PC-3 (cell line): ENCODE data around the gene C1QTNF6.

Experiments
- EZH2 ChIP-seq: fragments of 300-600 bp; sonication (generic); IDR thresholded peaks from one replicate; pipeline ENCODE4 v1.6.1; 2017; ENCODE audit warnings: antibody characterized with exemption, mild to moderate bottlenecking, low read length; ENCODE audit not compliant: unreplicated experiment
- EZH2phosphoT487 ChIP-seq: fragments of 300-600 bp; sonication (generic); IDR thresholded peaks from 2 replicates; pipeline ENCODE4 v1.6.1; 2018; ENCODE audit warnings: mild to moderate bottlenecking, antibody characterized with exemption, low read length, borderline replicate concordance
- TF ChIP-seq, protein P1 (sequence below): fragments of 300-600 bp; sonication (generic); conservative IDR thresholded peaks from 2 replicates; pipeline ENCODE4 v1.5.1; 2017; ENCODE audit warnings: antibody characterized with exemption, low read depth, mild to moderate bottlenecking, low read length

DNA sequence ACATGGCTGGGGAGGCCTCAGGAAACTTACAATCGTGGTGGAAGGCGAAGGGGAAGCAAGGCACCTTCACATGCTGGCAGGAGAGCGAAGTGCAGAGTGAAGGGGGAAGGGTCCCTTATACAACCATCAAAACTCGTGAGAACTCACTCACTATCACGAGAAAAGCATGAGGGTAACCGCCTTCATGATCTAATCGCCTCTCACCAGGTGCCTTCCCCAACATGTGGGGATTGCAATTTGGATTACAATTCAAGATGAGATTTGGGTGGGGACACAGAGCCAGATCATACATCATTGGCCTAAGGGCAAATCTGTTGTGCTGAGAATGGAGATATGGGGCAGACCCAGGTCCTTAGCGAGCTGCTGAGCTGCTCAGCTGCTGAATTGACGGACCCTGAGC is 13.1 kb downstream of the C1QTNF6 start:
- TF ChIP-seq, protein P1, sequence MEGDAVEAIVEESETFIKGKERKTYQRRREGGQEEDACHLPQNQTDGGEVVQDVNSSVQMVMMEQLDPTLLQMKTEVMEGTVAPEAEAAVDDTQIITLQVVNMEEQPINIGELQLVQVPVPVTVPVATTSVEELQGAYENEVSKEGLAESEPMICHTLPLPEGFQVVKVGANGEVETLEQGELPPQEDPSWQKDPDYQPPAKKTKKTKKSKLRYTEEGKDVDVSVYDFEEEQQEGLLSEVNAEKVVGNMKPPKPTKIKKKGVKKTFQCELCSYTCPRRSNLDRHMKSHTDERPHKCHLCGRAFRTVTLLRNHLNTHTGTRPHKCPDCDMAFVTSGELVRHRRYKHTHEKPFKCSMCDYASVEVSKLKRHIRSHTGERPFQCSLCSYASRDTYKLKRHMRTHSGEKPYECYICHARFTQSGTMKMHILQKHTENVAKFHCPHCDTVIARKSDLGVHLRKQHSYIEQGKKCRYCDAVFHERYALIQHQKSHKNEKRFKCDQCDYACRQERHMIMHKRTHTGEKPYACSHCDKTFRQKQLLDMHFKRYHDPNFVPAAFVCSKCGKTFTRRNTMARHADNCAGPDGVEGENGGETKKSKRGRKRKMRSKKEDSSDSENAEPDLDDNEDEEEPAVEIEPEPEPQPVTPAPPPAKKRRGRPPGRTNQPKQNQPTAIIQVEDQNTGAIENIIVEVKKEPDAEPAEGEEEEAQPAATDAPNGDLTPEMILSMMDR = no peak
- no peak for TF ChIP-seq EZH2phosphoT487
- TF ChIP-seq EZH2 = no peak
